SK-N-SH (cell line): Measurements from ENCODE around the gene NETO2. TPM values are rescaled to one million over a fixed set of nuclear protein-coding genes. Genes with fewer than 3 reads are reported as not detected.

Experiments used
- CTCF ChIA-PET: fragments of 300-600, 350-600 bp; formaldehyde crosslinking; extraction: SDS; loops from one replicate; lab custom pipeline; 2021; lab: Yijun Ruan, JAX
- POLR2A ChIA-PET: fragments of 350-600 bp; sonication (Branson Sonifier 250); formaldehyde crosslinking; extraction: SDS; loops from one replicate; lab custom pipeline; 2020; ENCODE audit warnings: antibody characterized with exemption, inconsistent platforms; lab: Yijun Ruan, JAX
- DNase-seq: peaks from one replicate; pipeline ENCODE4 v3.0.0; 2012
- H2AFZ ChIP-seq: fragments of 200-600 bp; sonication (generic); 2 replicates; pipeline ENCODE4 v1.8.1; 2016; ENCODE audit warnings: antibody characterized with exemption, mild to moderate bottlenecking, low read depth
- H3F3A ChIP-seq: fragments of 200-600 bp; sonication (generic); replicated peaks from 2 replicates; pipeline ENCODE3; 2016; ENCODE audit warnings: antibody characterized with exemption, mild to moderate bottlenecking; ENCODE audit not compliant: insufficient read depth
- H3K27ac ChIP-seq, 2 experiments: fragments of 200-500 bp in 1 of 2; fragments of 200-600 bp in 1 of 2; sonication (Bioruptor generic) in 1 of 2; sonication (generic), shearing (Covaris generic) in 1 of 2; 2 replicates each; pipeline versions ENCODE4 v1.5.1 to v1.6.1; 2014 to 2016; ENCODE audit warnings: low read depth in 2 of 2, inconsistent platforms in 1 of 2, low read length in 1 of 2, mild to moderate bottlenecking in 1 of 2, mixed read lengths in 1 of 2
- H3K27me3 ChIP-seq: fragments of 200-600 bp; sonication (generic), shearing (Covaris generic); 2 replicates; pipeline ENCODE4 v1.6.1; 2016; ENCODE audit warnings: mixed run types; ENCODE audit not compliant: insufficient read depth
- H3K36me3 ChIP-seq, 2 experiments: fragments of 200-500 bp in 1 of 2; fragments of 200-600 bp in 1 of 2; sonication (Bioruptor generic) in 1 of 2; sonication (generic) in 1 of 2; replicated peaks in 1 of 2; 2 replicates each; pipeline versions ENCODE3 to v1.5.1; 2014 to 2016; ENCODE audit warnings: low read length in 1 of 2, mild to moderate bottlenecking in 1 of 2; ENCODE audit not compliant: insufficient read depth in 2 of 2, control insufficient read depth in 1 of 2
- H3K4me1 ChIP-seq, 2 experiments: fragments of 200-500 bp in 1 of 2; fragments of 200-600 bp in 1 of 2; sonication (Bioruptor generic) in 1 of 2; sonication (generic), shearing (Covaris generic) in 1 of 2; 2 replicates each; pipeline versions ENCODE4 v1.5.1 to v1.6.1; 2014 to 2016; ENCODE audit warnings: low read depth in 1 of 2, low read length in 1 of 2, mixed run types in 1 of 2; ENCODE audit not compliant: insufficient read depth in 2 of 2, control insufficient read depth in 1 of 2
- H3K4me2 ChIP-seq: fragments of 200-600 bp; sonication (generic), shearing (Covaris generic); 2 replicates; pipeline ENCODE4 v1.6.1; 2017; ENCODE audit warnings: mixed run types
- H3K4me3 ChIP-seq, 2 experiments: fragments of 200-500 bp in 1 of 2; fragments of 200-600 bp in 1 of 2; sonication (Bioruptor generic) in 1 of 2; sonication (generic), shearing (Covaris generic) in 1 of 2; 2 replicates each; pipeline versions ENCODE4 v1.5.1 to v1.8.1; 2014 to 2016; ENCODE audit warnings: low read depth in 2 of 2, inconsistent platforms in 1 of 2, low read length in 1 of 2, mild to moderate bottlenecking in 1 of 2, mixed read lengths in 1 of 2, moderate library complexity in 1 of 2
- H3K79me2 ChIP-seq: fragments of 200-600 bp; sonication (generic); 2 replicates; pipeline ENCODE4 v1.8.1; 2017; ENCODE audit warnings: mild to moderate bottlenecking; ENCODE audit not compliant: insufficient read depth
- H3K9ac ChIP-seq: fragments of 200-600 bp; sonication (generic); 2 replicates; pipeline ENCODE4 v1.6.1; 2017; ENCODE audit warnings: mixed run types
- H3K9me2 ChIP-seq: fragments of 200-600 bp; sonication (generic); 2 replicates; pipeline ENCODE4 v1.6.1; 2017; ENCODE audit warnings: mixed run types
- H3K9me3 ChIP-seq: fragments of 200-600 bp; sonication (generic); 2 replicates; pipeline ENCODE4 v1.6.1; 2017; ENCODE audit warnings: mixed run types, mild to moderate bottlenecking, moderate library complexity
- H4K20me1 ChIP-seq: fragments of 200-600 bp; sonication (generic); 2 replicates; pipeline ENCODE4 v1.6.1; 2017; ENCODE audit warnings: mild to moderate bottlenecking, mixed run types; ENCODE audit not compliant: insufficient read depth
- CHD2 ChIP-seq: fragments of 150-350 bp; IDR thresholded peaks from 2 replicates; pipeline ENCODE4 v1.6.1; 2018; ENCODE audit warnings: low read length; ENCODE audit not compliant: partially characterized antibody
- ELF1 ChIP-seq: IDR thresholded peaks from 2 replicates; pipeline ENCODE4 v1.4.0; 2012
- EP300 ChIP-seq, 2 experiments: IDR thresholded peaks; 2 replicates each; pipeline versions ENCODE4 v1.4.0 to v1.6.1; 2012; ENCODE audit warnings: borderline replicate concordance in 1 of 2, low read depth in 1 of 2, low read length in 1 of 2
- EZH2phosphoT487 ChIP-seq: fragments of 200-600 bp; sonication (generic); IDR thresholded peaks from 2 replicates; pipeline ENCODE4 v1.6.1; 2017; ENCODE audit warnings: low read depth, mixed run types, mild to moderate bottlenecking, antibody characterized with exemption, moderate library complexity, borderline replicate concordance
- GABPA ChIP-seq: IDR thresholded peaks from 2 replicates; pipeline ENCODE4 v1.4.0; 2012; ENCODE audit warnings: low read depth, mild to moderate bottlenecking
- NFIC ChIP-seq: IDR thresholded peaks from 2 replicates; pipeline ENCODE4 v1.4.0; 2012; ENCODE audit warnings: borderline replicate concordance
- NRF1 ChIP-seq: IDR thresholded peaks from 2 replicates; pipeline ENCODE4 v1.6.1; 2012; ENCODE audit warnings: low read depth, mild to moderate bottlenecking, low read length
- POLR2AphosphoS5 ChIP-seq: IDR thresholded peaks from 2 replicates; pipeline ENCODE4 v1.6.1; 2012; ENCODE audit warnings: low read depth, low read length
- RFX5 ChIP-seq: IDR thresholded peaks from 2 replicates; pipeline ENCODE4 v1.6.1; 2012; ENCODE audit warnings: mild to moderate bottlenecking, improper control_type of control experiment, low read length
- RXRA ChIP-seq: IDR thresholded peaks from 2 replicates; pipeline ENCODE4 v1.4.0; 2012; ENCODE audit warnings: low read depth, mild to moderate bottlenecking, borderline replicate concordance
- SIN3A ChIP-seq: IDR thresholded peaks from 2 replicates; pipeline ENCODE4 v1.6.1; 2012; ENCODE audit warnings: low read depth, mild to moderate bottlenecking, low read length, moderate library complexity, borderline replicate concordance
- SMC3 ChIP-seq: IDR thresholded peaks from 2 replicates; pipeline ENCODE4 v1.6.1; 2012; ENCODE audit warnings: low read depth, low read length, improper control_type of control experiment
- TCF12 ChIP-seq: IDR thresholded peaks from 2 replicates; pipeline ENCODE4 v1.4.0; 2012
- TEAD4 ChIP-seq: IDR thresholded peaks from 2 replicates; pipeline ENCODE4 v1.4.0; 2012; ENCODE audit warnings: mild to moderate bottlenecking, borderline replicate concordance; ENCODE audit not compliant: insufficient read depth
- USF1 ChIP-seq: IDR thresholded peaks from 2 replicates; pipeline ENCODE4 v1.4.0; 2012; ENCODE audit warnings: low read depth, borderline replicate concordance
- USF2 ChIP-seq: fragments of 150-350 bp; IDR thresholded peaks from 2 replicates; pipeline ENCODE4 v1.6.1; 2017; ENCODE audit warnings: antibody characterized with exemption, low read length, low read depth, borderline replicate concordance
- WGBS: methylation state at CpG from one replicate; pipeline ENCODE4 v1.1.6; 2017; ENCODE audit warnings: low lambda C conversion rate; 5-methylcytosine and 5-hydroxymethylcytosine counted together
- polyA plus RNA-seq, 3 experiments: library from polyadenylated mRNA; depleted of rRNA; stranded (reverse); fragments of >200 nt; gene quantifications; 2 replicates each; pipeline ENCODE4 v1.2.3, GENCODE V29; 2012

Gene NETO2
- polyA plus RNA-seq, 1 of the 3 experiments (the other 2 are of a cell fraction): 48.8 TPM

- Histone ChIP-seq H3K9me2 (no peaks in the 10 kb centered on the region), H3K4me3 (no peak overlapping the region), H3K4me1 (no peaks in the 10 kb centered on the region), H2AFZ (no peak overlapping the region), H3K36me3 (peaks cover 10 to 14% of the 10 kb centered on the region in 2 experiments), H3K27ac (no peak overlapping the region), H4K20me1 (no peaks in the 10 kb centered on the region), H3K9me3 (no peaks in the 10 kb centered on the region), H3K79me2 (no peaks in the 10 kb centered on the region), H3K27me3 (no peaks in the 10 kb centered on the region), H3K4me2 (no peak overlapping the region), H3F3A (no peaks in the 10 kb centered on the region), H3K9ac (no peak overlapping the region)
- TF ChIP-seq NRF1 (no peak), RFX5 (no peak), EP300 (IDR thresholded peaks at IDR 0.05; ENCODE audit: borderline replicate concordance in 1 of 2, low read depth in 1 of 2, low read length in 1 of 2) (no peak), SMC3 (no peak), ELF1 (no peak), EZH2phosphoT487 (no peak), USF2 (no peak), POLR2AphosphoS5 (no peak), GABPA (no peak), SIN3A (no peak), USF1 (no peak), CHD2 (no peak), RXRA (no peak), TCF12 (no peak), TEAD4 (no peak), NFIC (no peak)
- WGBS: 92% methylated on average over 3 of the region's 3 CpGs
- no peak for DNase-seq
- ChIA-PET POLR2A (no interaction called here), CTCF (interaction anchor here (0.6 to 0.8 kb wide), 2 partner anchors 39 to 646 kb away, joined by 3 read pairs; no protein-coding TSS in a partner anchor)
Measured at GRCh38 chr16:47160422-47160821, 16.7 kb upstream of the NETO2 start.

- no peak overlapping the region for H3K4me2 ChIP-seq
- H3K36me3 ChIP-seq: peaks cover 10 to 21% of the 10 kb centered on the region in 2 experiments
- H3K9ac ChIP-seq: no peak overlapping the region
- no peaks in the 10 kb centered on the region for H3K9me2 ChIP-seq
- H3K4me3 ChIP-seq: no peak overlapping the region
- H4K20me1 ChIP-seq: no peaks in the 10 kb centered on the region
- no peaks in the 10 kb centered on the region for H3F3A ChIP-seq
- H2AFZ ChIP-seq: no peak overlapping the region
- TF ChIP-seq RXRA: no peak
- ChIA-PET CTCF (interaction anchor here (0.7 to 1.0 kb wide), 2 partner anchors 17 to 1053 kb away, joined by 3 to 4 read pairs; no protein-coding TSS in a partner anchor), POLR2A (no interaction called here)
- H3K27me3 ChIP-seq: no peaks in the 10 kb centered on the region
- no peaks in the 10 kb centered on the region for H3K4me1 ChIP-seq
- no peaks in the 10 kb centered on the region for H3K79me2 ChIP-seq
- H3K27ac ChIP-seq: no peak overlapping the region
- no peaks in the 10 kb centered on the region for H3K9me3 ChIP-seq
- DNase-seq: no peak
Measured at GRCh38 chr16:47158992-47159391, 15.2 kb upstream of the NETO2 start.
